LNCAP (cell line): Measurements from ENCODE around the gene ACKR4.

ENCODE experiments used
- CTCF ChIP-seq: fragments of 450-650 bp; IDR thresholded peaks from 2 replicates; pipeline ENCODE4 v1.5.1; 2017; ENCODE audit warnings: mild to moderate bottlenecking

ACKR4 gene

DNA sequence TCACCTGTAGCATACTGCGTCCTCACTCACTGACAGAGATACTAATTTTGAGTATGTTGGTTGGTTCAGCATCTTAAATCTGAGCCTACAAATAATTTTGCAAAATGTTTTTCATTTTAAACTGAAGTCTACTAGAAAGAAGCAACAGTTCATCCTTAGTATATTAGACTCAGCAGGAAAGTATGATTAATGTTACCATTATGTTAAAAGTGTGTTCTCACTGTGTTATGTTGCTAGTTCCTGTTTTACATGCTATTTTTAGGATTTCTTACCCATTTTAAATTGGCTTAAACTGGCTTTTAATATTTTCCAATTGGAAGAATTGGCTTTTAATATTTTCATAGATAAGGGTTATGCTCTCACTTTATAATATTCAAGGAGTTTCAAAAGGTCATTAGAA lies 25.7 kb downstream of the ACKR4 start:
- no peak for TF ChIP-seq CTCF

DNA sequence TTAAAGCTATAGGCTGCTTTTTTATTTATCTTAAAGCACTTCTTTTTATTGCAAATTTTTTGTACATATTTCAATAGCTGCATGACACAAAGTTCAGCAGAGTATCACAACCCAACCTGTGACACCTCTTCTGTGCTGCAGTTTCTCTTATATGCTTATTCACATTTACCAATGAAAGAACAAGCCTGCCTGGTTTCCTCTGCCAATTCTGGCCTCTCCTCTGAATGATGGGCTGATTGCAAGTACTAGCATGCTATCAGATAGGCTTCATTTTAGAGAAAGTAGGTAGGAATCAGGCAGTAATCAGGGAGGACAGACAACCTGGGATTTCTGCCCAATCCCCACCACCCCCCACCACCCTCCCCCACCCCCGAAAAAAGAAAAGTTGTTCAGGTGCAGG lies 26.6 kb downstream of the ACKR4 start:
- no peak for TF ChIP-seq CTCF

DNA sequence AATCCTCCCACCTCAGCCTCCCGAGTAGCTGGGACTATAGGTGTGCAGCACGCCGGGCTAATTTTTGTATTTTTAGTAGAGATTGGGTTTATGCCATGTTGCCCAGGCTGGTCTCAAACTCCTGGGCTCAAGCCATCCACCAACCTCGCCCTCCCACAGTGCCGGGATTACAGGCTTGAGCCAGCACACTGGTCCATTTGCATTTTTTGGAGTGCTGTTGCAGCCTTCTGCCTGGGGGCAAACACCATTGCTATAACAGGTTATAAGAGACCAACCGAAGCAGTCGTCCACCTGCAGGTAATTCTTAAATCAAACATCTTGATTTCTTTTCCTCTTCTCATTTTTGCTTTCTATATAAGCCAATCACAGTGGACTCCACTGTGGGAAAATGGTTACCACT lies 27.7 kb downstream of the ACKR4 start:
- no peak for TF ChIP-seq CTCF

DNA sequence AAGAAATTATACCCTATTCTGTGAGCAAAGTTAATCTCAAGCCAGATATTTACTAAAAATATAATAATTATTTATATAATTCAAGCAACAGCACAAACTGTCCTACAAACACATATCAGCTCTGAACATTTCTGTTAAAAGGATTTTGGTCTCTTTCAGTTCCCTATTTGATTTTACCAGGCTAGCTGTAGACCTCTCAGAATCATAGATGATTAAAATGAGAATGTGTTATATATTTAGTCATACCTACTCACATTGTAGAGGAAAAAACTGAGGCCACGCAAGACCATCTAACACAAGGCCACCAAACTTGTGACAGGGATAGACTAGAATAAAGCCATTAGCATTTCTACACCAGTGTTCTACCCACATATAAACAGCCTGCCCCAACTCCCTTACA lies 28.5 kb downstream of the ACKR4 start:
- no peak for TF ChIP-seq CTCF

DNA sequence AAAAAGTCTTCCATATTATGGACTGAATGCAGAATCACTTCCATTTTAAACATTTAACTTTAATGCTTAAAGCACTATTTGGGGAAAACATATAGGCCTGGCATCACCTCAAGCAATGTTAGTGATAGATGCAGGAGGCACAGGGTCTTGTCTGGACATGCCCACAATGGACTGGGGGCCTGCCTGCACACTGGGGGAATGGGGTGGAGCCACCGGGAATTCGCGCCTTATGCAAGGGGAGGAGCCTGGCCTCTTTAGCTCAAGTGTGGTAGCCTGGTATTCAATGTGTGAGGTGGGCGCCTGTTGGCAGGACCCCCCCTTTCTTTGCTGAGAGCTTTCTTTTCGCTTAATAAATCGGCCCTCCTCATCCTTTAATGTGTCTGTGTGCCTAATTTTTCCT lies 29.9 kb downstream of the ACKR4 start:
- TF ChIP-seq CTCF = no peak

- no peak for TF ChIP-seq CTCF
Observed at GRCh38 chr3:132628157-132628556, 31.1 kb downstream of the ACKR4 start.

DNA sequence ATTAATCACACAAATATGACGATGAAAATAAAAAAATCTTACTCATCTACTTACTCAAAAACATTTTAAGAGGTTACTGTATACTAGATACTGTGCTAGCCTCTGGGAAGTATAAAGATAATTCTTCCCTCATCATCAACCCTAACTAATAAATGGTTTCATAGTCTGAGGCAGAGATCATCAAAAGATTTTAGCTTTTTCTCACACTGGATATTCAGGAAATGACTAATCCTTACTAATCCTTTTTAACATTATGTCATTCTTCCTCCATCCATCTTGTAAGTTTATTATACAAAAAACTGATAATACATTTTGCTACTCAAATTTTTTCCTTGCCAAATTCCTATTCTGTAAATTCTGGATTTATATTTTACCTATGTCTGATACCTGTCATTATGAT lies 32.9 kb downstream of the ACKR4 start:
- no peak for TF ChIP-seq CTCF

GRCh38 chr3:132630612-132631011 lies 33.5 kb downstream of the ACKR4 start:
- no peak for TF ChIP-seq CTCF
